GM12878 (cell line): ENCODE data around the gene MAZ.

Source experiments
- CHD2 ChIP-seq: IDR thresholded peaks from 2 replicates; pipeline ENCODE4 v1.6.1; 2011; ENCODE audit warnings: low read depth, low read length, improper control_type of control experiment, borderline replicate concordance
- EZH2 ChIP-seq: IDR thresholded peaks from 2 replicates; pipeline ENCODE4 v1.6.1; 2012; ENCODE audit warnings: low read depth, mild to moderate bottlenecking, control low read depth, inconsistent platforms, low read length, borderline replicate concordance; ENCODE audit not compliant: control insufficient read depth
- POLR2AphosphoS5 ChIP-seq: IDR thresholded peaks from 2 replicates; pipeline ENCODE4 v1.6.1; 2011; ENCODE audit warnings: mild to moderate bottlenecking, low read length, inconsistent platforms
- TF ChIP-seq, protein P1 (sequence below): IDR thresholded peaks from 2 replicates; pipeline ENCODE4 v1.6.1; 2012; ENCODE audit warnings: low read depth, low read length, improper control_type of control experiment
- TF ChIP-seq, protein P2 (sequence below), 3 experiments: IDR thresholded peaks in 2 of 3; conservative IDR thresholded peaks in 1 of 3; 2 replicates each; pipeline ENCODE4 v1.5.1; 2011; ENCODE audit warnings: low read depth in 3 of 3, low read length in 3 of 3, mild to moderate bottlenecking in 3 of 3, control low read depth in 2 of 3, moderate library complexity in 2 of 3, inconsistent platforms in 1 of 3, mixed read lengths in 1 of 3; ENCODE audit not compliant: control insufficient read depth in 2 of 3, insufficient read depth in 1 of 3; ENCODE audit errors: extremely low read depth in 1 of 3
- TF ChIP-seq, protein P3 (sequence below): IDR thresholded peaks from 2 replicates; pipeline ENCODE4 v1.6.1; 2011; ENCODE audit warnings: low read depth, low read length, improper control_type of control experiment, borderline replicate concordance
- TF ChIP-seq, protein P4 (sequence below): IDR thresholded peaks from 2 replicates; pipeline ENCODE4 v1.6.1; 2011; ENCODE audit warnings: low read depth, mild to moderate bottlenecking, low read length, moderate library complexity, borderline replicate concordance; ENCODE audit errors: extremely low read depth

DNA sequence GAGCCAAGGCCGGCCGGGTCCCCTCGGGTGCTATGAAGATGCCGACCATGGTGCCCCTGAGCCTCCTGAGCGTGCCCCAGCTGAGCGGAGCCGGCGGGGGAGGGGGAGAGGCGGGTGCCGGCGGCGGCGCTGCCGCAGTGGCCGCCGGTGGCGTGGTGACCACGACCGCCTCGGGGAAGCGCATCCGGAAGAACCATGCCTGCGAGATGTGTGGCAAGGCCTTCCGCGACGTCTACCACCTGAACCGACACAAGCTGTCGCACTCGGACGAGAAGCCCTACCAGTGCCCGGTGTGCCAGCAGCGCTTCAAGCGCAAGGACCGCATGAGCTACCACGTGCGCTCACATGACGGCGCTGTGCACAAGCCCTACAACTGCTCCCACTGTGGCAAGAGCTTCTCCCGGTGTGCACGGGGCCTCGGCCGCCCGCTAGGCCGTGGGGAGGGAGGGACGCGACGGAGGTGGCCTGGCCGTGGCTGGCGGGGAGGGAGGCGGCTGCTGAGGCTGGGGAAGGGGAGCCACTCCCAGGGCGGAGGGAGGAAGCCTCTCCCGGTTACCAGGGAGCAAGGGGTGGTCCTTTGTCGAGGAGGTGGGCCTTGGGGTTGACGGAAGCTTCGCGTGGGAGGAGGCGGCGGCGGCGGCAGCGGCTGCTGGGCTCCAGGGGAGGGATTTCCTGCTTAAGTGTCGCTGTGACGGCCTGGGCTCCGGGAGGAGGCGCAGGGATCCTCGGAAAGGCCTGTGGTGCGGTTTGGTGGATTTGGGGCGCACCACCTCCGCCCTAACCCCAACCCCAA lies 1.3 kb downstream of the MAZ start:
- TF ChIP-seq, protein P1, sequence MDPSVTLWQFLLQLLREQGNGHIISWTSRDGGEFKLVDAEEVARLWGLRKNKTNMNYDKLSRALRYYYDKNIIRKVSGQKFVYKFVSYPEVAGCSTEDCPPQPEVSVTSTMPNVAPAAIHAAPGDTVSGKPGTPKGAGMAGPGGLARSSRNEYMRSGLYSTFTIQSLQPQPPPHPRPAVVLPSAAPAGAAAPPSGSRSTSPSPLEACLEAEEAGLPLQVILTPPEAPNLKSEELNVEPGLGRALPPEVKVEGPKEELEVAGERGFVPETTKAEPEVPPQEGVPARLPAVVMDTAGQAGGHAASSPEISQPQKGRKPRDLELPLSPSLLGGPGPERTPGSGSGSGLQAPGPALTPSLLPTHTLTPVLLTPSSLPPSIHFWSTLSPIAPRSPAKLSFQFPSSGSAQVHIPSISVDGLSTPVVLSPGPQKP: no peak
- TF ChIP-seq, protein P2, sequence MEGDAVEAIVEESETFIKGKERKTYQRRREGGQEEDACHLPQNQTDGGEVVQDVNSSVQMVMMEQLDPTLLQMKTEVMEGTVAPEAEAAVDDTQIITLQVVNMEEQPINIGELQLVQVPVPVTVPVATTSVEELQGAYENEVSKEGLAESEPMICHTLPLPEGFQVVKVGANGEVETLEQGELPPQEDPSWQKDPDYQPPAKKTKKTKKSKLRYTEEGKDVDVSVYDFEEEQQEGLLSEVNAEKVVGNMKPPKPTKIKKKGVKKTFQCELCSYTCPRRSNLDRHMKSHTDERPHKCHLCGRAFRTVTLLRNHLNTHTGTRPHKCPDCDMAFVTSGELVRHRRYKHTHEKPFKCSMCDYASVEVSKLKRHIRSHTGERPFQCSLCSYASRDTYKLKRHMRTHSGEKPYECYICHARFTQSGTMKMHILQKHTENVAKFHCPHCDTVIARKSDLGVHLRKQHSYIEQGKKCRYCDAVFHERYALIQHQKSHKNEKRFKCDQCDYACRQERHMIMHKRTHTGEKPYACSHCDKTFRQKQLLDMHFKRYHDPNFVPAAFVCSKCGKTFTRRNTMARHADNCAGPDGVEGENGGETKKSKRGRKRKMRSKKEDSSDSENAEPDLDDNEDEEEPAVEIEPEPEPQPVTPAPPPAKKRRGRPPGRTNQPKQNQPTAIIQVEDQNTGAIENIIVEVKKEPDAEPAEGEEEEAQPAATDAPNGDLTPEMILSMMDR (IDR thresholded peaks at IDR 0.05 in 2 of 3, conservative IDR thresholded peaks at IDR 0.05 in 1 of 3; ENCODE audit: control insufficient read depth in 2 of 3, extremely low read depth in 1 of 3, insufficient read depth in 1 of 3, low read depth in 3 of 3, low read length in 3 of 3): peak; percentile 58 to 72 (median 68)
- 0 out of 2 replicates have a peak, but pooled peaks have one; percentile 39 for TF ChIP-seq CHD2
- TF ChIP-seq EZH2: no peak
- TF ChIP-seq, protein P3, sequence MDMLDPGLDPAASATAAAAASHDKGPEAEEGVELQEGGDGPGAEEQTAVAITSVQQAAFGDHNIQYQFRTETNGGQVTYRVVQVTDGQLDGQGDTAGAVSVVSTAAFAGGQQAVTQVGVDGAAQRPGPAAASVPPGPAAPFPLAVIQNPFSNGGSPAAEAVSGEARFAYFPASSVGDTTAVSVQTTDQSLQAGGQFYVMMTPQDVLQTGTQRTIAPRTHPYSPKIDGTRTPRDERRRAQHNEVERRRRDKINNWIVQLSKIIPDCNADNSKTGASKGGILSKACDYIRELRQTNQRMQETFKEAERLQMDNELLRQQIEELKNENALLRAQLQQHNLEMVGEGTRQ: peak; percentile 27; the same call in 1 of the 2 replicates
- TF ChIP-seq, protein P4, sequence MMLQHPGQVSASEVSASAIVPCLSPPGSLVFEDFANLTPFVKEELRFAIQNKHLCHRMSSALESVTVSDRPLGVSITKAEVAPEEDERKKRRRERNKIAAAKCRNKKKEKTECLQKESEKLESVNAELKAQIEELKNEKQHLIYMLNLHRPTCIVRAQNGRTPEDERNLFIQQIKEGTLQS: no peak
- TF ChIP-seq POLR2AphosphoS5: peak; percentile 65
